Fibroblast of lung (primary cell): Measurements from ENCODE around the gene NKAIN2.

Experiments used
- EZH2 ChIP-seq: IDR thresholded peaks from 2 replicates; pipeline ENCODE4 v1.5.1; 2012; ENCODE audit warnings: low read length, control low read depth, mild to moderate bottlenecking; ENCODE audit errors: missing control alignments
- TF ChIP-seq, protein P1 (sequence below), 2 donors: IDR thresholded peaks in 1 of 2; conservative IDR thresholded peaks in 1 of 2; 1 replicate in 1 of 2; 2 replicates in 1 of 2; pipeline ENCODE4 v1.5.1; 2011 to 2012; ENCODE audit warnings: low read length in 2 of 2, control low read depth in 1 of 2, inconsistent platforms in 1 of 2, low read depth in 1 of 2, mild to moderate bottlenecking in 1 of 2

DNA sequence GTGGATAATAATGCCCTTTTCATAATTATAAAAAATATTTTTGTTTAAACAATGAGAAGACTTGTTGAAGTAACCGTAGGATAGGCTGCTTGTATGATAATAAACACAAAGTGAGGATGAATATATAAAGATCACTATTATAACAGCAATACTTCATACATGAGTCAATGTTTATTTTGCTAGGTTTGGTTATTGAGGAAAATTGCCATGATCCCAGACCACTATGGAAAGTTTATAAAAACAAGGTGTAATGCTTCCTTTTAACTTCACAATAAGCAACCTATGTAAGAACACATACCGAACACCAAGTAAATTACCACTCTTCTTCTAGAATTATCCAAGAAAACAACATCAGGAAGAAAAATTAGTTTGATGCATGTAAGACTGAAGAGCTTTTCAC lies 663.3 kb downstream of the NKAIN2 start:
- TF ChIP-seq, protein P1, sequence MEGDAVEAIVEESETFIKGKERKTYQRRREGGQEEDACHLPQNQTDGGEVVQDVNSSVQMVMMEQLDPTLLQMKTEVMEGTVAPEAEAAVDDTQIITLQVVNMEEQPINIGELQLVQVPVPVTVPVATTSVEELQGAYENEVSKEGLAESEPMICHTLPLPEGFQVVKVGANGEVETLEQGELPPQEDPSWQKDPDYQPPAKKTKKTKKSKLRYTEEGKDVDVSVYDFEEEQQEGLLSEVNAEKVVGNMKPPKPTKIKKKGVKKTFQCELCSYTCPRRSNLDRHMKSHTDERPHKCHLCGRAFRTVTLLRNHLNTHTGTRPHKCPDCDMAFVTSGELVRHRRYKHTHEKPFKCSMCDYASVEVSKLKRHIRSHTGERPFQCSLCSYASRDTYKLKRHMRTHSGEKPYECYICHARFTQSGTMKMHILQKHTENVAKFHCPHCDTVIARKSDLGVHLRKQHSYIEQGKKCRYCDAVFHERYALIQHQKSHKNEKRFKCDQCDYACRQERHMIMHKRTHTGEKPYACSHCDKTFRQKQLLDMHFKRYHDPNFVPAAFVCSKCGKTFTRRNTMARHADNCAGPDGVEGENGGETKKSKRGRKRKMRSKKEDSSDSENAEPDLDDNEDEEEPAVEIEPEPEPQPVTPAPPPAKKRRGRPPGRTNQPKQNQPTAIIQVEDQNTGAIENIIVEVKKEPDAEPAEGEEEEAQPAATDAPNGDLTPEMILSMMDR (conservative IDR thresholded peaks at IDR 0.05 in 1 of 2, IDR thresholded peaks at IDR 0.05 in 1 of 2; ENCODE audit: low read depth in 1 of 2, low read length in 2 of 2): no peak
- no peak for TF ChIP-seq EZH2
